WTC11 (cell line): Measurements from ENCODE around the gene RHOT2. TPM values are rescaled to one million over a fixed set of nuclear protein-coding genes. Genes with fewer than 3 reads are reported as not detected.

Experiments used
- ATAC-seq: fragments of 200-7000 bp; cut with Tn5 transposase; 2 replicates; pipeline ENCODE4 v1.10.0; 2021; ENCODE audit warnings: mild to moderate bottlenecking, moderate library complexity
- CTCF ChIA-PET: fragments of 300-600 bp; sonication (Branson Sonifier 250); formaldehyde crosslinking; loops from one replicate; lab custom pipeline; 2021; ENCODE audit warnings: antibody characterized with exemption; lab: Charles Lee
- POLR2A ChIA-PET: fragments of 350-600 bp; sonication (Branson Sonifier 250); formaldehyde crosslinking; loops from one replicate; lab custom pipeline; 2021; ENCODE audit warnings: antibody characterized with exemption; lab: Charles Lee
- DNase-seq: peaks from one replicate; pipeline ENCODE4 v3.0.0; 2021; ENCODE audit warnings: low spot score
- H3K27ac Mint-ChIP-seq: 2 replicates; pipeline ENCODE4 v1.8.0; 2021; ENCODE audit warnings: mixed read lengths
- H3K27me3 Mint-ChIP-seq: 2 replicates; pipeline ENCODE4 v1.8.0; 2021; ENCODE audit warnings: low read depth, mild to moderate bottlenecking, moderate library complexity, mixed read lengths
- H3K36me3 Mint-ChIP-seq: 2 replicates; pipeline ENCODE4 v1.8.0; 2021; ENCODE audit warnings: mixed read lengths
- H3K4me1 Mint-ChIP-seq: 2 replicates; pipeline ENCODE4 v1.8.0; 2022; ENCODE audit warnings: mixed read lengths
- H3K4me3 Mint-ChIP-seq: 2 replicates; pipeline ENCODE4 v1.8.0; 2021; ENCODE audit warnings: mild to moderate bottlenecking, moderate library complexity, mixed read lengths
- H3K9me3 Mint-ChIP-seq: 2 replicates; pipeline ENCODE4 v1.8.0; 2021; ENCODE audit warnings: mixed read lengths
- AFF4 ChIP-seq: sonication (generic); formaldehyde crosslinking; IDR thresholded peaks from 2 replicates; pipeline ENCODE4 v1.8.1; 2023; ENCODE audit warnings: mild to moderate bottlenecking, missing genetic modification reagents, borderline replicate concordance
- CREM ChIP-seq: sonication (generic); formaldehyde crosslinking; IDR thresholded peaks from 2 replicates; pipeline ENCODE4 v1.8.1; 2022; ENCODE audit warnings: mild to moderate bottlenecking, missing genetic modification reagents, moderate library complexity
- E2F5 ChIP-seq: sonication (generic); formaldehyde crosslinking; IDR thresholded peaks from 2 replicates; pipeline ENCODE4 v1.8.1; 2022; ENCODE audit warnings: mild to moderate bottlenecking, moderate library complexity, missing genetic modification reagents
- FOXK1 ChIP-seq: sonication (generic); formaldehyde crosslinking; IDR thresholded peaks from 2 replicates; pipeline ENCODE4 v1.8.0; 2022; ENCODE audit warnings: mild to moderate bottlenecking, moderate library complexity, missing genetic modification reagents
- FOXP1 ChIP-seq: sonication (generic); formaldehyde crosslinking; IDR thresholded peaks from 2 replicates; pipeline ENCODE4 v1.8.0; 2022; ENCODE audit warnings: missing genetic modification reagents, mild to moderate bottlenecking, moderate library complexity, borderline replicate concordance
- IRF1 ChIP-seq: sonication (generic); formaldehyde crosslinking; IDR thresholded peaks from 2 replicates; pipeline ENCODE4 v1.8.0; 2023; ENCODE audit warnings: missing genetic modification reagents
- PRDM15 ChIP-seq: sonication (generic); formaldehyde crosslinking; IDR thresholded peaks from 2 replicates; pipeline ENCODE4 v1.8.0; 2022; ENCODE audit warnings: missing genetic modification reagents
- USF1 ChIP-seq: sonication (generic); formaldehyde crosslinking; IDR thresholded peaks from 2 replicates; pipeline ENCODE4 v1.8.0; 2022; ENCODE audit warnings: mild to moderate bottlenecking, missing genetic modification reagents
- ZMAT4 ChIP-seq: fragments of 250-450 bp; sonication (Bioruptor Pico); IDR thresholded peaks from 2 replicates; pipeline ENCODE4 v1.9.0; 2021; ENCODE audit warnings: mild to moderate bottlenecking
- ZNF263 ChIP-seq: sonication (generic); formaldehyde crosslinking; IDR thresholded peaks from 2 replicates; pipeline ENCODE4 v1.8.1; 2022; ENCODE audit warnings: low read depth, mild to moderate bottlenecking, moderate library complexity, missing genetic modification reagents
- ZNF423 ChIP-seq: fragments of 250-450 bp; sonication (Bioruptor Pico); IDR thresholded peaks from 2 replicates; pipeline ENCODE4 v2.1.2; 2022; ENCODE audit warnings: mild to moderate bottlenecking, moderate library complexity
- ZNF425 ChIP-seq: fragments of 250-450 bp; sonication (Bioruptor Pico); conservative IDR thresholded peaks from 2 replicates; pipeline ENCODE4 v1.9.0; 2021; ENCODE audit warnings: mild to moderate bottlenecking
- ZNF512 ChIP-seq: sonication (generic); formaldehyde crosslinking; IDR thresholded peaks from 2 replicates; pipeline ENCODE4 v1.8.1; 2022; ENCODE audit warnings: missing genetic modification reagents, borderline replicate concordance
- total RNA-seq: library from RNA; stranded (reverse); gene quantifications from 3 replicates; pipeline ENCODE4 v1.2.3, GENCODE V29; 2021

The RHOT2 gene
- total RNA-seq, 1 experiment from 2014 or later, result 285 TPM

- TF ChIP-seq E2F5 (CRISPR knock-in tag), result no peak
- no peak for TF ChIP-seq ZMAT4 (CRISPR knock-in tag)
- no peak for TF ChIP-seq ZNF512
- TF ChIP-seq, all 79 proteins: peak for 0
Measured at GRCh38 chr16:625977-626765, 41.8 kb upstream of the RHOT2 start (continued).

GRCh38 chr16:626787-627453, 41.0 kb upstream of the RHOT2 start:
- POLR2A ChIA-PET, result no interaction called here

More at GRCh38 chr16:626787-627453, 41.0 kb upstream of the RHOT2 start:
- Mint-ChIP-seq H3K27me3 (no peaks in the 10 kb centered on the region), H3K9me3 (no peaks in the 10 kb centered on the region), H3K4me1 (peaks cover 37% of the 10 kb centered on the region), H3K27ac (no peak overlapping the region), H3K36me3 (peaks cover 3% of the 10 kb centered on the region; the same call in 1 of the 2 replicates), H3K4me3 (no peak overlapping the region)
- CTCF ChIA-PET, result interaction anchor here (2.2 kb wide), 1 partner anchor 22 kb away, joined by 8 read pairs; the partner anchor contains the start of gene WDR90
- ATAC-seq, result no peak
- DNase-seq, result no peak
- no peak for TF ChIP-seq USF1
- no peak for TF ChIP-seq ZNF263 (CRISPR knock-in tag)
- no peak for TF ChIP-seq ZNF423 (CRISPR knock-in tag)
- no peak for TF ChIP-seq ZNF425
- no peak for TF ChIP-seq CREM (CRISPR knock-in tag)
- no peak for TF ChIP-seq FOXP1
- no peak for TF ChIP-seq AFF4
- TF ChIP-seq IRF1 (CRISPR knock-in tag), result no peak
- TF ChIP-seq PRDM15, result no peak
- no peak for TF ChIP-seq FOXK1 (CRISPR knock-in tag)
